Measurements from ENCODE around the gene LCT. TPM values are rescaled to one million over a fixed set of nuclear protein-coding genes. Genes with fewer than 3 reads are reported as not detected.

Gene LCT
- total and polyA plus RNA-seq, 4 donors: 0.06 to 0.10 (median 0.07) TPM

- no peak overlapping the region for H3K27ac ChIP-seq (ENCODE audit: low read depth, low read length)
- no peaks in the 10 kb centered on the region for H3K9me3 ChIP-seq (ENCODE audit: control insufficient read depth, insufficient read depth, low read length)
- H3K27me3 ChIP-seq (ENCODE audit: control insufficient read depth, insufficient read depth, low read length): no peaks in the 10 kb centered on the region
- no peak overlapping the region for H3K4me3 ChIP-seq (ENCODE audit: low read depth, low read length)
- H3K4me1 ChIP-seq (ENCODE audit: control insufficient read depth, insufficient read depth, low read length): no peaks in the 10 kb centered on the region
- WGBS (ENCODE audit: insufficient coverage): no CpG with 5 or more reads among the region's 2 CpGs
- DNase-seq (ENCODE audit: low read depth in 4 of 6, low spot score in 6 of 6): peak in 1 of 6 donors; percentile 41
- H3K36me3 ChIP-seq (ENCODE audit: control insufficient read depth, insufficient read depth, low read length): peaks cover 6% of the 10 kb centered on the region
Measured at GRCh38 chr2:135839713-135840112, 2.7 kb upstream of the LCT start.

GRCh38 chr2:135838502-135838901 is 1.5 kb upstream of the LCT start:
- no peaks in the 10 kb centered on the region for H3K27me3 ChIP-seq (ENCODE audit: control insufficient read depth, insufficient read depth, low read length)
- no peak overlapping the region for H3K27ac ChIP-seq (ENCODE audit: low read depth, low read length)
- WGBS (ENCODE audit: insufficient coverage): 100% methylated on average over 1 of the region's 3 CpGs
- H3K4me1 ChIP-seq (ENCODE audit: control insufficient read depth, insufficient read depth, low read length): no peaks in the 10 kb centered on the region
- H3K4me3 ChIP-seq (ENCODE audit: low read depth, low read length): no peak overlapping the region
- DNase-seq (ENCODE audit: low read depth in 4 of 6, low spot score in 6 of 6): no peak
- peaks cover 3% of the 10 kb centered on the region for H3K36me3 ChIP-seq (ENCODE audit: control insufficient read depth, insufficient read depth, low read length)
- H3K9me3 ChIP-seq (ENCODE audit: control insufficient read depth, insufficient read depth, low read length): no peaks in the 10 kb centered on the region

- Histone ChIP-seq H3K4me3 (ENCODE audit: low read depth, low read length) (no peak overlapping the region), H3K36me3 (ENCODE audit: control insufficient read depth, insufficient read depth, low read length) (no peaks in the 10 kb centered on the region), H3K4me1 (ENCODE audit: control insufficient read depth, insufficient read depth, low read length) (peaks cover 2% of the 10 kb centered on the region), H3K27ac (ENCODE audit: low read depth, low read length) (no peak overlapping the region), H3K9me3 (ENCODE audit: control insufficient read depth, insufficient read depth, low read length) (no peaks in the 10 kb centered on the region), H3K27me3 (ENCODE audit: control insufficient read depth, insufficient read depth, low read length) (no peaks in the 10 kb centered on the region)
- 94% methylated on average over 3 of the region's 6 CpGs for WGBS (ENCODE audit: insufficient coverage)
- DNase-seq (ENCODE audit: low read depth in 4 of 6, low spot score in 6 of 6): no peak
Measured at GRCh38 chr2:135832891-135833290, 4.1 kb downstream of the LCT start.

- DNase-seq (ENCODE audit: low read depth in 4 of 6, low spot score in 6 of 6): no peak
- 85% methylated on average over 13 of the region's 14 CpGs for WGBS (ENCODE audit: insufficient coverage)
- no peaks in the 10 kb centered on the region for H3K9me3 ChIP-seq (ENCODE audit: control insufficient read depth, insufficient read depth, low read length)
Measured at GRCh38 chr2:135831180-135831812, 5.7 kb downstream of the LCT start.

GRCh38 chr2:135829378-135830135 is 7.4 kb downstream of the LCT start:
- peaks cover 5% of the 10 kb centered on the region for H3K4me1 ChIP-seq (ENCODE audit: control insufficient read depth, insufficient read depth, low read length)
- H3K36me3 ChIP-seq (ENCODE audit: control insufficient read depth, insufficient read depth, low read length): no peaks in the 10 kb centered on the region
- H3K9me3 ChIP-seq (ENCODE audit: control insufficient read depth, insufficient read depth, low read length): no peaks in the 10 kb centered on the region
- H3K27me3 ChIP-seq (ENCODE audit: control insufficient read depth, insufficient read depth, low read length): no peaks in the 10 kb centered on the region
- DNase-seq (ENCODE audit: low read depth in 4 of 6, low spot score in 6 of 6): peak in 1 of 6 donors; percentile 81
- no peak overlapping the region for H3K4me3 ChIP-seq (ENCODE audit: low read depth, low read length)
- H3K27ac ChIP-seq (ENCODE audit: low read depth, low read length): no peak overlapping the region
- 83% methylated on average over 3 of the region's 13 CpGs for WGBS (ENCODE audit: insufficient coverage)

More at GRCh38 chr2:135831180-135831812, 5.7 kb downstream of the LCT start:
- Histone ChIP-seq H3K27me3 (ENCODE audit: control insufficient read depth, insufficient read depth, low read length) (no peaks in the 10 kb centered on the region), H3K27ac (ENCODE audit: low read depth, low read length) (no peak overlapping the region), H3K36me3 (ENCODE audit: control insufficient read depth, insufficient read depth, low read length) (no peaks in the 10 kb centered on the region), H3K4me1 (ENCODE audit: control insufficient read depth, insufficient read depth, low read length) (peaks cover 2% of the 10 kb centered on the region), H3K4me3 (ENCODE audit: low read depth, low read length) (no peak overlapping the region)

GRCh38 chr2:135826544-135826943 is 10.4 kb downstream of the LCT start:
- Histone ChIP-seq H3K9me3 (ENCODE audit: control insufficient read depth, insufficient read depth, low read length) (peaks cover 3% of the 10 kb centered on the region), H3K4me3 (ENCODE audit: low read depth, low read length) (no peak overlapping the region), H3K36me3 (ENCODE audit: control insufficient read depth, insufficient read depth, low read length) (no peaks in the 10 kb centered on the region), H3K27ac (ENCODE audit: low read depth, low read length) (no peak overlapping the region), H3K27me3 (ENCODE audit: control insufficient read depth, insufficient read depth, low read length) (no peaks in the 10 kb centered on the region), H3K4me1 (ENCODE audit: control insufficient read depth, insufficient read depth, low read length) (peaks cover 5% of the 10 kb centered on the region)
- DNase-seq (ENCODE audit: low read depth in 4 of 6, low spot score in 6 of 6): no peak
- 78% methylated on average over 4 of the region's 6 CpGs for WGBS (ENCODE audit: insufficient coverage)

- H3K36me3 ChIP-seq (ENCODE audit: control insufficient read depth, insufficient read depth, low read length): no peaks in the 10 kb centered on the region
- H3K4me3 ChIP-seq (ENCODE audit: low read depth, low read length): no peak overlapping the region
- no peak for DNase-seq (ENCODE audit: low read depth in 4 of 6, low spot score in 6 of 6)
- 72% methylated on average over 11 of the region's 11 CpGs for WGBS (ENCODE audit: insufficient coverage)
- no peaks in the 10 kb centered on the region for H3K27me3 ChIP-seq (ENCODE audit: control insufficient read depth, insufficient read depth, low read length)
- H3K27ac ChIP-seq (ENCODE audit: low read depth, low read length): no peak overlapping the region
- peaks cover 5% of the 10 kb centered on the region for H3K4me1 ChIP-seq (ENCODE audit: control insufficient read depth, insufficient read depth, low read length)
- H3K9me3 ChIP-seq (ENCODE audit: control insufficient read depth, insufficient read depth, low read length): peaks cover 3% of the 10 kb centered on the region
Measured at GRCh38 chr2:135825550-135826176, 11.3 kb downstream of the LCT start.

GRCh38 chr2:135825131-135825530 is 11.9 kb downstream of the LCT start:
- WGBS (ENCODE audit: insufficient coverage): 77% methylated on average over 5 of the region's 9 CpGs
- peaks cover 3% of the 10 kb centered on the region for H3K9me3 ChIP-seq (ENCODE audit: control insufficient read depth, insufficient read depth, low read length)
- no peak overlapping the region for H3K27ac ChIP-seq (ENCODE audit: low read depth, low read length)
- no peaks in the 10 kb centered on the region for H3K27me3 ChIP-seq (ENCODE audit: control insufficient read depth, insufficient read depth, low read length)
- DNase-seq (ENCODE audit: low read depth in 4 of 6, low spot score in 6 of 6): no peak
- peaks cover 5% of the 10 kb centered on the region for H3K4me1 ChIP-seq (ENCODE audit: control insufficient read depth, insufficient read depth, low read length)
- H3K4me3 ChIP-seq (ENCODE audit: low read depth, low read length): no peak overlapping the region
- no peaks in the 10 kb centered on the region for H3K36me3 ChIP-seq (ENCODE audit: control insufficient read depth, insufficient read depth, low read length)

GRCh38 chr2:135822855-135823254 is 14.1 kb downstream of the LCT start:
- H3K27me3 ChIP-seq (ENCODE audit: control insufficient read depth, insufficient read depth, low read length): no peaks in the 10 kb centered on the region
- no peak overlapping the region for H3K4me3 ChIP-seq (ENCODE audit: low read depth, low read length)
- no peaks in the 10 kb centered on the region for H3K36me3 ChIP-seq (ENCODE audit: control insufficient read depth, insufficient read depth, low read length)
- no peak overlapping the region for H3K27ac ChIP-seq (ENCODE audit: low read depth, low read length)
- peaks cover 3% of the 10 kb centered on the region for H3K4me1 ChIP-seq (ENCODE audit: control insufficient read depth, insufficient read depth, low read length)
- peaks cover 3% of the 10 kb centered on the region for H3K9me3 ChIP-seq (ENCODE audit: control insufficient read depth, insufficient read depth, low read length)
- no peak for DNase-seq (ENCODE audit: low read depth in 4 of 6, low spot score in 6 of 6)
- 86% methylated on average over 1 of the region's 1 CpG for WGBS (ENCODE audit: insufficient coverage)

Data from spinal cord (tissue), 10 donors.